HG03354 (cell line): ENCODE data around the gene PLAGL1.
"Not testable (repeated sequence)": the region's sequence is repeated elsewhere in the genome, so short reads cannot be mapped to it uniquely, and the experiment has no call there.

Experiments
- ATAC-seq: cut with Tn5 transposase; IDR thresholded peaks from one replicate; pipeline ENCODE4 v1.9.1; 2021; ENCODE audit warnings: mild to moderate bottlenecking; ENCODE audit not compliant: unreplicated experiment, poor library complexity, severe bottlenecking

Gene PLAGL1

DNA sequence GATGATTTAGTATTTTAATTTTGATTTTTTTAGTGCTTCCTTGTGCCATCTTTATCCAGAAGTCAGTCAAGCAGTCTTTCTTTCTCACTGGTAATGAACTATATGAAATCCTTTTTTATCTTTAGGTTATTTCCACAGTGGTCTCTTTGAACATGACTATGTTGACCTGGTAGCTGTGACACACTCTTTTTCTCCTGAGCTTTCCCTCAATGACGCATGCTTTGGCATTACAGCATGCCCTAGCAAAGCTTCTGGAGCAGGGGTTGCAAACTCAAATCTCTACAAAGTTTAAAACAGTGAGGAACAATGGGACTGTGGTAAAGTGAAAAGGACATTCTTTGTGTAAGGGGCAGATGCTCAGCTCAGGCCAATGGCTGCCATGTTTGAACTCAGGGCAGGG is 4.5 kb upstream of the PLAGL1 start:
- no peak for ATAC-seq

DNA sequence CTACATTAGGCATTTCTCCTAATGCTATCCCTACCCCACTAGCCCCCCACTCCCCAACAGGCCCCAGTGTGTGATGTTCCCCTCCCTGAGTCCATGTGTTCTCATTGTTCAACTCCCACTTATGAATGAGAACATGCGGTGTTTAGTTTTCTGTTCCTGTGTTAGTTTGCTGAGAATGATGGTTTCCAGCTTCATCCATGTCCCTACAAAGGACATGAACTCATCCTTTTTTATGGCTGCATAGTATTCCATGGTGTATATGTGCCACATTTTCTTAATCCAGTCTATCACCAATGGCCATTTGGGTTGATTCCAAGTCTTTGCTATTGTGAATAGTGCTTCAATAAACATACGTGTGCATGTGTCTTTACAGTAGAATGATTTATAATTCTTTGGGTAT is 1.6 kb upstream of the PLAGL1 start:
- not testable (repeated sequence) for ATAC-seq

DNA sequence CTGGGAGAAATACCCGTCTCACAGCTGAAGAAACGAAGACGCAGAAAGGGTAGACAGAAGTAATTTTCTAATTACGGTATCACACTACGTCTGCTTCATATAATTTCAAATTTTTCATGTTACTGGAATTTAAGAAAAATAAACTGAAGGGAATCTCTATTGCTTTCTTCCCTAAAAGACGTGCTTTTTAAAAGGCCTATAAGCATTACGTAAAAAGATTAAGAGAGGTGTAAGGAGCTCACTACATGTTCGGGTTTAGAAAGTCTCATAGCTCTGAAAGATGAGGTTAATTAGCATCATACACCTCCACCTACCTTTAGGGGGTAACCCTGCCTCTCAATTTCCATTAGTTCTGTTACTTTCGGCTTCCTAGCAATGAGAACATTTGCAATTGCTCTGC is 787 bp upstream of the PLAGL1 start:
- ATAC-seq, result no peak

DNA sequence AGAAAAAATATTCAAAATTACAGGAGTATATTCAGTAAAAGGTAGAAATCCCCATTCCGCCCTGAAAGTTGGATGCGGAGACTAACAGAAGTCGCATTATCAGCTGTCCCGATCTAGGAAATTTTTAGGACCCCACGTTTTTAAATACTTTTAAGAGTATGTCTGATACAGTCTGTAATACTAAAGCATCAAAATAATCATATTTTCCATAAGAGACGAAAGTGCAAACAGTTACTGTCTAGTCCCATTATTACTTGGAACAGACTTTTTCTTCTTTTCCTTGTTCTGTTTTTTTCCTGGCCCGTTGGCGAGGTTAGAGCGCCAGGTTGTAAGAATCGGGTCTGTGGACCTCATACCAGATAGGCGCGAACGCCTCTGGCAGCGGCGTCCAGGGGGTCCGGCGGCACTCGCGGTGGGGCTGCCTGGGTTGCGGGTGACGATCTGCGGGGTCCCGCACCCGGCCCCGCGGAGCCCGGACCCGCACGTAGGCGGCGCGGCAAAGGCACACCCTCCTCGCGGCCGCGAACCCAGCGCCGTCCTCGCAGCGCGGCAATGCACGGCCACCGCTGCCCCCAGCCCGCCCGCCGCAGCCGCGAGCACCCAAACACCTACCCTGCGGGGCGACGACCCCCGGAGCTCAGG is 460 bp downstream of the PLAGL1 start:
- ATAC-seq, result peak; percentile 30

DNA sequence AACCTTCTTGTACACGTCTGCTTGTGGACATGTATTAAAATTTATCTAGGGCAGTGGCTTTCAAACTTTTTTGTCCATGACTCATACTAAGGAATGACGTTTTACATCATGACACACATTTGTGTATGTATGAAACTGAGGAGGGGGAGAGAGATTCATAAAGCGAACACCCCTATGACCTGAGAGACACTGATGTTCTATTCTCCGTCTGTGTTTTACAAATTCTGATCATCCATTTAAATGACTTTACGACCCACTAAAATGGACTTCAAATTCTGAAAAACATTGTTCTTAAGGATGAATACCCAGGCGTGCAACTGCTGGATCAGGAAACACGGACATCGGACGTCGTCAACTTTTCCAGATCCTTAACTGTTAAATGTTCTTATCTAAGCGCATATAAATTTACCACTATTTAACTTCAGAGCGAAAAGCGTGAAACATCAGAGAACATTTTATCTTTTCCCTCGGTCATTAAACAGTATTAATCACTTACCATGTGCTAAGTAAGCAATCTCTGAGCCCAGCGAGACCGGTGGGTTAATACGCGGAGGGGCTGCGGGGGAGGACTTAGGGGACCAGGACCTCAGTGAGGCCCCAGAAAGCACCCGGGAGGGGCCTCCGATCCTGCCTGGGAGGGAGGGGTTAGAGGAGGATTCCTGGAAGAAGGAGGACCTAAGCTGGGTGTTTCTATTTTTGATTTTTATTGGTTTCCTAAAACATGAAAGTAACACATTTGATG is 1.2 kb downstream of the PLAGL1 start:
- no peak for ATAC-seq

DNA sequence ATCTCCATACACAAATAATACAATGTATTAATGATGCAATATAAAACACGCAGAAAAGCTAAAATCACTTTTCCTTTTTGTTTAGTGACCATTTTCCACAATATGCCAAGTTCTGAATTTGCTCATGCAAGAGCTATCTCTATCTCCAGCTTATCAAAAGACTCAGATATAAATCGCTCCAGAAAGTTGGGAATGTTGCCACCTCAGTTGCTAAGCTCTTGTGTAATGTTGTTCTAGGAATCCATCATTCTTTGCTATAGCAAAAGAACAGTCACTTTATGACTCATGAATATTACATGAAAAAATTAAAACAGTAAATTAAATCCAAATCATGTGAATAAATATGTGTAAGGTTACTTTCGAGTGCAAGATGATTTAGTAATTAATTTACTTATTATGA is 8.7 kb downstream of the PLAGL1 start:
- no peak for ATAC-seq

DNA sequence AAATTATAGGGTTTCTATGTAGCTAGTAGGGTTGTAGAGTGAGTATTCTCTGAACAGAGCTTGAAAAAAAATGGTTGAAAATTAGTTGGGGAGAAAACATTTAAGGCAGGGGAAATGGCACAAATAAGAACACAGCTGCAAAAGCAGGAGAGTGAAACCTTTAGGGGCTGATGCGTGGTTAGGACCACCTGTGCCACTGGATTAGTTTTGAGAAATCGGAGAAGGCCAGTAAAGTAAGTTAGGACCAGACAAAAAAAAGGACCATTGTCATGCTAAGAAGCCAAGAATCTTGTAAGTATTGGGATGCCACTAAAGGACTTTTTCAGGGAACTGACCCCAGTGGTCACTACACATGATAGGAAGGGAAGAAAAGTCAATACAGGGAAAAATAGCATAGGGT is 9.4 kb downstream of the PLAGL1 start:
- no peak for ATAC-seq

DNA sequence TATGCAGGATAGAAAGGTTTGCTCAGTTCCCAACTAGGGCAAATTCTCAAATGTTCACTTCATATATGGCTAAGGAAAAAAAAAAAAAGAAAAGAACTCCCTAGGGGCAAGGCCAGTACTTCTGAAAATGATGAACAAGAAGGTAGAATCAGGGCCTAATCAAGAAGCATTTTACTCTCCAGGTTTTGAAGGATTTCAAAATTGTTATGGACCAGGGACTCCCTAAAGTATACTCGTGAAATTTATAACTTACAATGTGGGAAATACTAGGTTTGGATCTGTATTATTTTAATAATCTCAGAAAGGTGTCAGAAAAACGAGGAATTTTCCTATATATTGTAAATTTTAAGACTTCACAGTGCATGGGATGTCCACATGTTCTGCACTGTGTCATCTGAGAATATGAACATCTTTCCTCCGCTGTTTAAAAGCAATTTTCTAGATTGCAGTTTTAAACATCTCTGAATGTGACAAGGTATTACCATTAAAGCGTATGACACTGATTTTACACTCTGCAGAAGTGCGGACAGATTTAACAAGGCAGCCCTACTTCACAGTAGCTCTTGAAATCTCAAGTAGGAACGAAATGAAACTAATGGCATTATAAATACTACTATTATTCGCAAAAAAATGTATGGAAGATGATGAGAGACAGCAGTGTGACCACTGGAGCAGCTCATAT is 14.0 kb downstream of the PLAGL1 start:
- ATAC-seq, result no peak

DNA sequence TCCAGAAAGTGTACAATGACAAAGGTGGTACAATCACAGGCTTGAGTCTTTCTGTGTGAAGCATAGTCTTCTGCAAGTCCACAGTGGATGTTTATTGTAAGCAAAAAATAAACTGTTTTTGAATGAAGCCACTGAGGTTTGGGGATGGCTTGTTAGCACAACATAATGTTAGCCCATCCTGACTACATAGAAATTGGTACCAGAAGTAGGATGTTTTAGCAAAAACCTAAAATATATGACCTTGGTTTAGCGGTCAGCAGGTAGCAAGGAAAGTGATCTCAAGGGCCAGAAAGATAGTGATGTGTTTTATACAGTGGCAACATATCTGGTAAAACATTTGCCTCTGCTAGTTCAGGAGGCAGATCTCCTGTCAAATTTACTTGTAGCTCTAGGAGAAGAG is 15.8 kb downstream of the PLAGL1 start:
- ATAC-seq, result no peak

DNA sequence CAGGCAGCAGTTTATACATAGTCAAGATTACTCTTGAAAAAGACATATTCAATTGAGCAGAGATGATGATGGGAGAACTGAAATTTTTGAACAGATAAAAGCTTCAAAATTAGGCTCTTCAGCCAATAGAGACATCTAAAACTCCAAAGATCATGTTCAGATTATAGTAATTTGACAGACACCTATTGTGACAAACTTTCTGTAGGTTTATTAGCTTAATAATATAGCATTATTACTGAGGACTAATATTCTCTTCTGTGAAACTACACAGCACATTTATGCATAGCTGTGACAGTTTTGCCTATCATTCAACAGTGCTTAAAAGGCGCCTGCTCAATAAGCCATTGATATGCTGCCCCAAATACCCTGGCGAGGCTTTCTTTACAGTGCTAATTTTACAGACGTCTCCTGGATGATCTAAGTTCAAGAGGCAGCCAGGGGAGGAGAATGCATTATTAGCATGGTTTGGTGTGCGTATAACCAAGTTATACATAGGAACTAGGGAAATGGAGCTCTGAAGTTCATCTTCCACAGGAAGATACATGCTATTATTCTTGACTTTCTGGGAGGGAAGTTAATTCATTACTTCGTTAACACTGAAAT is 21.5 kb downstream of the PLAGL1 start:
- ATAC-seq, result no peak

DNA sequence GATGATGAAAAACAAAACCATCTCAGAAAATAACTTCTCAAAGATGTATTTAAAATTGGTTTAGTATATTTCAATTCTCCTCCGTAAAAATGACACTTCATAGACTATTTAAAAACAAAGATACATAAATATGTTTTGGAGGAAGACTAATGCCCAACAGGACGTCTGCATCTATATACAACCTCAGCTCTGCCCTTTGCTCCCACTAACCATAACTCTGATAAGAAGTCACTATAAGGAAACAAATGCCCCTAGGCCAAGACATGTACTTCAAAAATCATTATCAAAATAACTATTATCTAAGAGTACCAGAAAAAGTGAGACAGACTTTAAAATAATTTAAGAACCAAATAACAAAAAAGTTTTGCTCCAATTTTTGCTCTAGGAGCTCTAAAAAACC is 23.4 kb downstream of the PLAGL1 start:
- no peak for ATAC-seq

DNA sequence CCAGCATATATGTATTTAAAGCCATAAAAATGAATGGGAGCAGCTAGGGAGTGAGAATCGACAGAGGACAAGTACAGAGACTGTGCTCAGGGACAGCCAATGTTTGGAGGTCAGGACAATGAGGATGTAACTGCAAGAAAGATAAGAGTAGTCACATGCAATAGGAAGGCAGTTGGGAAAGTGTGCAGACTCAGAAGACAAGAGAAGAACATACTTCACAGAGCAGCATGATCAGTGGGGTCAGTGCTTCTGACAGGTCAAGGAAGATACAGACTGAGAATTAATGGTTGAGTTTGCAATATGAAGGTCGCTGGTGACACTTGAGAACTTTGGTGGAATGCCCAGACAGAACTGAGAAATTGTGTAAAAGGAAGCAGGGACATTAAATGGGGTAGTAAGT is 25.1 kb downstream of the PLAGL1 start:
- no peak for ATAC-seq

DNA sequence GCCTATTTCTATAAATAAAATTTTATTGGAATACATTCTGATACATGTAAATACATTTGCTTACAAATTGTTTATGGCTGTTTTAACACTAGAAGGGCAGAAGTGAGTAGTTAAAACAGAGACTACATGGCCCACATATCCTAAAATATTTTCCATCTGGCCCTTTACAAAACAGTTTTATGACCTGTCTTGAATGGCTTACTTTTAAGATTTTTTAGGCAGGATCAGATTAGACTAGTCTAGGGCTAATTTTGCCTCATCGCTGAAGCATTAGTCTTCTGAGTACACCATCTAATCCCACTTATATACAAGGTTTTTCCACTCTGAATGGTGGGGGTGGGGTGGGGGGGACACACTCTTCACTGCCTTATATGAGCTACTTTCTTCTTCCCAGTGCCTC is 27.1 kb downstream of the PLAGL1 start:
- ATAC-seq, result no peak

DNA sequence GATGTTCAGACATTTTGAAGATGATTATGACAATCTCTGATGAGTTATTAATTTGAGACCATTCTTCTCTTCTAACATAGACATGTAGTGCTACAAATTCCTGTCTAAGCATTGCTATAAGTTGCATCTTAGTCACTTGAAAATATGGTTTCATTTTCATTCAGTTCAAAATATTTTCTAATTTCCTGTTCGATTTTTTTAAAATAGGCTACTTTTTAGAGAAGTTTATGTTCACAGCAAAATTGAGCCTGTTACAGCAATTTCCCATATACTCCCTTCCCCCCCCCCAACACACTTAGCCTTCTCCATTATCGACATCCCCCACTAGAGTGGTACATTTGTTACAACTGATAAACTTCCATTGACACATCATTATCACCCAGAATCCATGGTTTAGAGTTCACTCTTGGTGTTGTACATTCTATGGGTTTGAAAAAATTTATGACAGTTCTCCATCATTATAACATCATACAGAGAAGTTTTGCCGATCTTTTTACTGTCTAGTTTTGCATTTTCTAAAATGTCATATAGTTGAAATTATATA is 31.2 kb downstream of the PLAGL1 start:
- no peak for ATAC-seq

DNA sequence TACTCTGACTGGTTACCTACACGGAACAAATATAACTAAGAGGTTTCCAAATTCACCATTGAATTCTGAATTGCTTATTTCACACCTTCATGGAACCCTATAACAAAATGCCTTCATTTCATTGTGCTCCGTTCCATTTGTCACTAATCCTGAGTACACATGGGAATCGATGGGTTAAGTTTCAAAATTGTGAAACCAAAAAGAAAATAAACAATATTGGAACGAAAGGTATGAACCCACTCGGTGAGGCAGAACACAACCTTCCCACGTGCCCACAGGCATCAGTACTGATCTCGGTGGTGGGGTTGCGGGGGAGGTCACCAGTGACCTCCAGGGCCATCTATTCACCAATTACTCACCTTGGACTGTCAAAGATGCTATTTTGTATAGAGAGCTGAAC is 34.0 kb downstream of the PLAGL1 start:
- ATAC-seq, result no peak

DNA sequence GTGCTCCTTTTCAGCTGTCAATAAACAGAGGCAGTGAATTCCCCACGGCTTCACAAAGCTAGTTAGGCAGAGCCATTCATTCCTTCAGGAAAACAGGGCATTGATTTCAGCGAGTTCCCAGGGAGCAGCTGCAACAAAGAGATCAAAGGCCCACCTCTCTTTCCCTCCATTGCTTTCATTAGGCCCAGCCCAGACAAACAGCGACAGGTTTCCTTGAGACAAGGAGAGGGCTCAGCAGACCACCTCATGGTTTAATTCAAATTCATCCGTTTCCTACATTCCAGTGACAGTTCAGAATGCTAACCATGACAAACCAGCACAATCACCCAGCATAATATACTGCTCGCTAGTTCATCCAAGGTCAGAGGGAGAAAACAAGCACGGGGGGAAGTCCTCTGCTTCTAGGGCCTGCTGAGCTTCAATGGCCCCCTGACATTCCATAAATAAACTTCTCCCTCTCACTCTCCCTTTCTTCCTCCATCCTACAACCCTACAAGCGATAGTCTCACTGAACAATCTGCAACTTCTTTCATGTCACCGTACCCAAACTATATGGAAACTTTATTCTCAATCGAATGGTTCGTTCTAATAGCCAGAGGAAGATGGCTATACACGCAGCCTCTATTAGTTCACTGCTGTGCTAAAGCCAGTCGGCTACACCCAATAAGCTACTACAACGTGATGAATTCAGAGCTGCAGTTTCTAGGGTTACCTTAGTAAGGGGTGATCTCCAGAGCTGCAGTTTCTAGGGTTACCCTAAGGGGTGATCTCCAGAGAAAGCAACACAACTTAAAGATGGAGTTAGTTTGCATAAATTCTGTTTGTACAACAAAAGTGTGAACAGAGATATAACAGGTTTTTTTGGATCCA is 34.7 kb downstream of the PLAGL1 start:
- no peak for ATAC-seq

DNA sequence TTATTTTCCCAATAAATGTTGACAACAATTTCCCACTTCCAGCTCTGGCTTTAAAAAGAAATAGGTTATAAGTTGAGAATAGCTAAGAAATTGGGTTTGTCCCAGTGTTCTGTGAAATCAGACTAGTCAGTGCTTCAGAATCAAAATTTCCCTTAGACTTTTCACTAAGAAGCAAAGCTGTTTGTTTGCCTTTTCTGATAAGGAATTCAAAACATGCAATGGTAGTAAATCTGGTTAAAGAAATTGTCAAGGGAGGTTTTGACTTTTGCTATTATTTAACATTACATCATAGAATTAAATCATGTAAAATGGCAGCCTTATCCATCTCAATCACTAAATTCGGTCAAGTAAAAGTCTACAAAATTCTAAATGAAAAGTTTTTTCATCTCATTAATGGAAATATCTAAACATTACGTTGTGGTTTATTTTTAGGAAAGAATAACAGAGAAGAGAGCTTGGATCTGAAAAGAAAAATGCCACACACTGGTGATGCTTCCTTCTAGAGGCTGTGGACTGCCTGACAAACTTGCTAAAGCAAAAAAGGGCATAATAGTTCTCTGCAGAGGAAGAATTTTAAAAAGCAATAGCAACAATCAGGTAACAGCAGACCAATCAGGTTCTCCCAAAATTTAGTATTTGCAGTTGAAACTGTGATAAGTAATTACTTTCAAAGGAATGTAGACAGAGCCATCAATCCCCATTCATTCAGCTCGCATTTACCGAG is 36.4 kb downstream of the PLAGL1 start:
- no peak for ATAC-seq

DNA sequence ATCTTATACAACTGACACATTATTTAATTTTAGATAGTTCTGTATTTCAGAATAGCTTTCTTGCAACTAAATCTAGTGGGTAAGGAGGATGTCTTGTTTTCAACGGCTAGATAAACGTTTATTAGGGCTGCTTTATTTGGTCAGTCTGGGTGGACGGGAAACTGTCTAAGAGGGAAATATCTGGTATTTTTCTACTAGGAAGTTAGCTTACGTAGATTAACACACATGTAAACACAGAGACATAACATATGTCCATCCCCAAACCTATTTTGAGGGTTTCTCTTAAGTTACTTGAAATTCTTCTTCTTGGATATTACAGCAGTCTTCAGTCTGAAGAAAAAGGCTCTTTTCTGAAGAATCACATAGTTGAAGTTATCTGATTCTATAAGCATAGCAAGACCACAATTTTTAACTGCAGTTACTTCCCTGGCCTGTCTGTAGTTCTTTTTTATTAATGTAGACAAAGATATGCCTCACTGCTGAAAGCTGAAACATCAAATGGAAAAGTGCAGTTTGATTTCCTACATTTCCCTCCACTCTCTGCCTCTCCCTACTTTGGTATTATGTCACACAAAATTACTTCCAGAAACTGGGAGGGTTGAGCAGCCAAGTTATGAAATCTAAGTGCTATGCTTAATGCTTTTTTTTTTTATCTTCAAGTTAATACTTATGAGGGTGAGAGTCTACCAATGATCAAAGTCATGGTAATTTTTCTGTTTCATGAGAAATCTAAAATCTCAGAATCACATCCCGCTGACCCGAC is 37.4 kb downstream of the PLAGL1 start:
- ATAC-seq, result no peak
